ENCODE results near the gene F2RL1. TPM values are rescaled to one million over a fixed set of nuclear protein-coding genes. Genes with fewer than 3 reads are reported as not detected.

The F2RL1 gene
- total and polyA plus RNA-seq, 2 of the 8 experiments (the other 6 are each of a cell fraction or from before 2014, with no cell fraction given), result 23.2 to 26.6 TPM

- H2AFZ ChIP-seq (ENCODE audit: low read length), result no peak overlapping the region
- H3K56ac ChIP-seq (replicated peaks; ENCODE audit: insufficient read length, low read depth, low read length), result no peak overlapping the region
- H3K79me2 ChIP-seq (ENCODE audit: control insufficient read depth in 1 of 2, insufficient read depth in 2 of 2, low read length in 2 of 2), result no peaks in the 10 kb centered on the region
- no peaks in the 10 kb centered on the region for H3K79me1 ChIP-seq (ENCODE audit: low read depth, low read length)
- H4K5ac ChIP-seq (ENCODE audit: insufficient read length, low read depth, low read length), result no peak overlapping the region
- no peak overlapping the region for H2BK5ac ChIP-seq (ENCODE audit: low read depth, low read length)
- H2BK15ac ChIP-seq (ENCODE audit: low read length), result no peak overlapping the region
- no peak overlapping the region for H2BK120ac ChIP-seq (replicated peaks; ENCODE audit: low read depth, low read length)
- H3K27ac ChIP-seq (ENCODE audit: low read depth, low read length), result no peak overlapping the region
- H3K36me3 ChIP-seq (ENCODE audit: control insufficient read depth in 2 of 4, insufficient read depth in 4 of 4, low read length in 3 of 4), result no peaks in the 10 kb centered on the region
- peaks cover 0 to 5% (median 3%) of the 10 kb centered on the region in 4 experiments; a peak in 4 of 7 replicates for H3K4me1 ChIP-seq (replicated peaks in 1 of 4; ENCODE audit: control insufficient read depth in 3 of 4, insufficient read depth in 4 of 4, low read length in 3 of 4)
- no peaks in the 10 kb centered on the region; a peak in 1 of 4 replicates for H3K9me3 ChIP-seq (ENCODE audit: insufficient read depth in 2 of 2, low read depth in 1 of 2, low read length in 1 of 2)
- no peaks in the 10 kb centered on the region for H3K23me2 ChIP-seq (ENCODE audit: low read depth, low read length)
- no peaks in the 10 kb centered on the region for H4K20me1 ChIP-seq (replicated peaks in 1 of 2; ENCODE audit: control insufficient read depth in 1 of 2, insufficient read depth in 2 of 2, low read length in 2 of 2)
- H3K27me3 ChIP-seq (replicated peaks in 1 of 4; ENCODE audit: control insufficient read depth in 3 of 4, extremely low read depth in 1 of 4, insufficient read depth in 3 of 4, low read length in 3 of 4), result no peaks in the 10 kb centered on the region
- no peak overlapping the region for H3K4ac ChIP-seq (replicated peaks; ENCODE audit: insufficient read length, low read depth, low read length)
- no peak overlapping the region for H2BK20ac ChIP-seq (ENCODE audit: low read length)
- no peak overlapping the region for H3K4me3 ChIP-seq (ENCODE audit: extremely low read depth in 1 of 4, insufficient read depth in 2 of 4, low read depth in 3 of 4, low read length in 4 of 4)
- no peak overlapping the region for H3K18ac ChIP-seq (ENCODE audit: extremely low read depth, low read length)
- H3K23ac ChIP-seq (ENCODE audit: insufficient read length), result no peak overlapping the region
- ChIA-PET CTCF (ENCODE audit: partially characterized antibody) (interaction anchor here (0.8 to 2.4 kb wide), 5 partner anchors 9 to 35 kb away, joined by 3 to 8 read pairs (median 4); no protein-coding TSS in a partner anchor), POLR2A (ENCODE audit: partially characterized antibody) (interaction anchor here (1.5 to 6.6 kb wide), 2 partner anchors 9 to 17 kb away, joined by 4 to 35 read pairs; no protein-coding TSS in a partner anchor)
- WGBS, 2 experiments (ENCODE audit: extremely low coverage in 1 of 2, insufficient coverage in 1 of 2, insufficient read length in 1 of 2, insufficient replicate concordance in 2 of 2, low coverage in 1 of 2, low lambda C conversion rate in 2 of 2, missing lambda C conversion rate in 1 of 2), result 84% methylated on average over 3 of the region's 3 CpGs; no CpG with 5 or more reads in 1 of the 2 experiments
- H2AK5ac ChIP-seq (ENCODE audit: low read depth, low read length), result no peak overlapping the region
- no peak overlapping the region for H2BK12ac ChIP-seq (ENCODE audit: low read depth, low read length)
- no peak for DNase-seq (ENCODE audit: low read depth in 1 of 2, low spot score in 2 of 2)
- H3K4me2 ChIP-seq (ENCODE audit: insufficient read depth in 1 of 2, low read depth in 2 of 2, low read length in 2 of 2), result no peak overlapping the region
- H4K8ac ChIP-seq (ENCODE audit: extremely low read depth, insufficient read depth, low read length), result no peak overlapping the region
- no peak for FAIRE-seq
- H3K9ac ChIP-seq (replicated peaks in 1 of 4; ENCODE audit: extremely low read depth in 1 of 4, low read depth in 3 of 4, low read length in 3 of 4), result no peak overlapping the region
- no peak overlapping the region for H3K14ac ChIP-seq (ENCODE audit: insufficient read length)
- TF ChIP-seq POLR2AphosphoS5 (IDR thresholded peaks at IDR 0.05; ENCODE audit: low read depth, low read length), result no peak
- TF ChIP-seq TAF1 (IDR thresholded peaks at IDR 0.05; ENCODE audit: low read depth, low read length), result no peak
- TF ChIP-seq GTF2F1 (IDR thresholded peaks at IDR 0.05; ENCODE audit: borderline replicate concordance, low read depth, low read length), result no peak
- TF ChIP-seq TEAD4 (IDR thresholded peaks at IDR 0.05; ENCODE audit: low read depth, low read length), result no peak
- no peak for TF ChIP-seq CEBPB (IDR thresholded peaks at IDR 0.05; ENCODE audit: low read depth, low read length)
- TF ChIP-seq CREB1 (IDR thresholded peaks at IDR 0.05), result no peak
- TF ChIP-seq SP1 (IDR thresholded peaks at IDR 0.05; ENCODE audit: low read depth, low read length), result no peak
- TF ChIP-seq RFX5 (IDR thresholded peaks at IDR 0.05; ENCODE audit: borderline replicate concordance, low read depth, low read length), result no peak
- TF ChIP-seq POLR2A (IDR thresholded peaks at IDR 0.05; ENCODE audit: control extremely low read depth in 1 of 2, low read depth in 2 of 2, low read length in 2 of 2), result no peak
- TF ChIP-seq KDM4A (IDR thresholded peaks at IDR 0.05; ENCODE audit: low read depth, low read length, severe bottlenecking), result no peak
- no peak for TF ChIP-seq EZH2 (IDR thresholded peaks at IDR 0.05; ENCODE audit: low read depth, low read length, severe bottlenecking)
- TF ChIP-seq TBP (IDR thresholded peaks at IDR 0.05; ENCODE audit: low read depth, low read length), result no peak
- no peak overlapping the region for H4K91ac ChIP-seq (replicated peaks; ENCODE audit: insufficient read length, low read length)
Measured at GRCh38 chr5:76790632-76791290, 28.1 kb upstream of the F2RL1 start.
